ENCODE measurements around the gene SRCAP. TPM values are rescaled to one million over a fixed set of nuclear protein-coding genes. Genes with fewer than 3 reads are reported as not detected.

Gene SRCAP
- total RNA-seq, 1 experiment from 2014 or later = 58.5 TPM

DNA sequence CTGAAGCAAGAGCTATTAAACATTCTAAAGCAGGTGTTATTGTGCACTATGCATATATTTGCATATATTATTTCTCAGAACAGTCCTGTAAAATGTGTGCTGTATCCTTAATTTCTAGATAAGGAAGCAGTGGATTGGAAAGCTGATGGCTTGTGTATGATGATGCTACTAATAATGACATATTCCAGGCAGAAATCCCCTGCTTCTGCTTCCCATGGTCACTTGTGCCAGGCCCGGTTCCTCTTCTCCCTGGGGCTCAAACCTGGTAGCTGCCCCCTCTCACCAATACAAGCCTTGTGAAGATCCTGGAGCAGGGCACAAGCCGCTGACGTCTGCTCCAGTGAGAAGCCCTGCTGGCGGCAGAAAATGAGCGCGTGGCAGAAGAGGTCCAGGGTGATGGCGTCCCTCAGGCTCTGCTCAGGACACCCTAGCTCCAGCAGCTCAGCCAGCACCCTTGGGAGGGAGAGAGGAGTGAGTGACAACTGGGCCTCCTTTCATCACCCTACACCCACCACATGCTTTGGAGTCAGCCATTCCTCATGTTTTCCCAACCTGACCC lies 61.1 kb downstream of the SRCAP start:
- DNase-seq (ENCODE audit: low spot score) (no peak), ATAC-seq (no peak)
- Mint-ChIP-seq H3K9me3 (no peaks in the 10 kb centered on the region), H3K36me3 (peaks cover 26% of the 10 kb centered on the region), H3K4me3 (peak overlapping the region; percentile 94), H3K27ac (peak overlapping the region; percentile 51; the same call in 1 of the 2 replicates), H3K27me3 (ENCODE audit: low read depth) (no peaks in the 10 kb centered on the region), H3K4me1 (peaks cover 21% of the 10 kb centered on the region)
- TF ChIP-seq, protein P1, sequence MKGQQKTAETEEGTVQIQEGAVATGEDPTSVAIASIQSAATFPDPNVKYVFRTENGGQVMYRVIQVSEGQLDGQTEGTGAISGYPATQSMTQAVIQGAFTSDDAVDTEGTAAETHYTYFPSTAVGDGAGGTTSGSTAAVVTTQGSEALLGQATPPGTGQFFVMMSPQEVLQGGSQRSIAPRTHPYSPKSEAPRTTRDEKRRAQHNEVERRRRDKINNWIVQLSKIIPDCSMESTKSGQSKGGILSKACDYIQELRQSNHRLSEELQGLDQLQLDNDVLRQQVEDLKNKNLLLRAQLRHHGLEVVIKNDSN (CRISPR knock-in tag; IDR thresholded peaks at IDR 0.05) = no peak
- TF ChIP-seq, protein P2, sequence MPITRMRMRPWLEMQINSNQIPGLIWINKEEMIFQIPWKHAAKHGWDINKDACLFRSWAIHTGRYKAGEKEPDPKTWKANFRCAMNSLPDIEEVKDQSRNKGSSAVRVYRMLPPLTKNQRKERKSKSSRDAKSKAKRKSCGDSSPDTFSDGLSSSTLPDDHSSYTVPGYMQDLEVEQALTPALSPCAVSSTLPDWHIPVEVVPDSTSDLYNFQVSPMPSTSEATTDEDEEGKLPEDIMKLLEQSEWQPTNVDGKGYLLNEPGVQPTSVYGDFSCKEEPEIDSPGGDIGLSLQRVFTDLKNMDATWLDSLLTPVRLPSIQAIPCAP (CRISPR knock-in tag; IDR thresholded peaks at IDR 0.05) = no peak
- TF ChIP-seq, protein P3, sequence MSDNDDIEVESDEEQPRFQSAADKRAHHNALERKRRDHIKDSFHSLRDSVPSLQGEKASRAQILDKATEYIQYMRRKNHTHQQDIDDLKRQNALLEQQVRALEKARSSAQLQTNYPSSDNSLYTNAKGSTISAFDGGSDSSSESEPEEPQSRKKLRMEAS (CRISPR knock-in tag; IDR thresholded peaks at IDR 0.05) = no peak
- TF ChIP-seq, protein P4, sequence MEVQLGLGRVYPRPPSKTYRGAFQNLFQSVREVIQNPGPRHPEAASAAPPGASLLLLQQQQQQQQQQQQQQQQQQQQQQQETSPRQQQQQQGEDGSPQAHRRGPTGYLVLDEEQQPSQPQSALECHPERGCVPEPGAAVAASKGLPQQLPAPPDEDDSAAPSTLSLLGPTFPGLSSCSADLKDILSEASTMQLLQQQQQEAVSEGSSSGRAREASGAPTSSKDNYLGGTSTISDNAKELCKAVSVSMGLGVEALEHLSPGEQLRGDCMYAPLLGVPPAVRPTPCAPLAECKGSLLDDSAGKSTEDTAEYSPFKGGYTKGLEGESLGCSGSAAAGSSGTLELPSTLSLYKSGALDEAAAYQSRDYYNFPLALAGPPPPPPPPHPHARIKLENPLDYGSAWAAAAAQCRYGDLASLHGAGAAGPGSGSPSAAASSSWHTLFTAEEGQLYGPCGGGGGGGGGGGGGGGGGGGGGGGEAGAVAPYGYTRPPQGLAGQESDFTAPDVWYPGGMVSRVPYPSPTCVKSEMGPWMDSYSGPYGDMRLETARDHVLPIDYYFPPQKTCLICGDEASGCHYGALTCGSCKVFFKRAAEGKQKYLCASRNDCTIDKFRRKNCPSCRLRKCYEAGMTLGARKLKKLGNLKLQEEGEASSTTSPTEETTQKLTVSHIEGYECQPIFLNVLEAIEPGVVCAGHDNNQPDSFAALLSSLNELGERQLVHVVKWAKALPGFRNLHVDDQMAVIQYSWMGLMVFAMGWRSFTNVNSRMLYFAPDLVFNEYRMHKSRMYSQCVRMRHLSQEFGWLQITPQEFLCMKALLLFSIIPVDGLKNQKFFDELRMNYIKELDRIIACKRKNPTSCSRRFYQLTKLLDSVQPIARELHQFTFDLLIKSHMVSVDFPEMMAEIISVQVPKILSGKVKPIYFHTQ (CRISPR knock-in tag; IDR thresholded peaks at IDR 0.05) = no peak
- TF ChIP-seq KAT7 (CRISPR knock-in tag; IDR thresholded peaks at IDR 0.05; ENCODE audit: borderline replicate concordance) (no peak), FOXK1 (CRISPR knock-in tag; IDR thresholded peaks at IDR 0.05) (no peak), CBFB (CRISPR knock-in tag; IDR thresholded peaks at IDR 0.05; ENCODE audit: low read depth) (no peak), FOXP1 (CRISPR knock-in tag; IDR thresholded peaks at IDR 0.05; ENCODE audit: borderline replicate concordance) (no peak), PRRX2 (CRISPR knock-in tag; IDR thresholded peaks at IDR 0.05) (no peak), ZNF423 (CRISPR knock-in tag; IDR thresholded peaks at IDR 0.05) (no peak), TCF7 (CRISPR knock-in tag; IDR thresholded peaks at IDR 0.05; ENCODE audit: low read depth) (no peak), ZNF219 (CRISPR knock-in tag; IDR thresholded peaks at IDR 0.05; ENCODE audit: borderline replicate concordance) (no peak), NR2C2 (CRISPR knock-in tag; IDR thresholded peaks at IDR 0.05) (no peak), JUN (CRISPR knock-in tag; IDR thresholded peaks at IDR 0.05) (no peak), ZNF263 (CRISPR knock-in tag; IDR thresholded peaks at IDR 0.05; ENCODE audit: low read depth) (no peak), NFE2L1 (CRISPR knock-in tag; IDR thresholded peaks at IDR 0.05) (no peak)
- TF ChIP-seq, protein P5, sequence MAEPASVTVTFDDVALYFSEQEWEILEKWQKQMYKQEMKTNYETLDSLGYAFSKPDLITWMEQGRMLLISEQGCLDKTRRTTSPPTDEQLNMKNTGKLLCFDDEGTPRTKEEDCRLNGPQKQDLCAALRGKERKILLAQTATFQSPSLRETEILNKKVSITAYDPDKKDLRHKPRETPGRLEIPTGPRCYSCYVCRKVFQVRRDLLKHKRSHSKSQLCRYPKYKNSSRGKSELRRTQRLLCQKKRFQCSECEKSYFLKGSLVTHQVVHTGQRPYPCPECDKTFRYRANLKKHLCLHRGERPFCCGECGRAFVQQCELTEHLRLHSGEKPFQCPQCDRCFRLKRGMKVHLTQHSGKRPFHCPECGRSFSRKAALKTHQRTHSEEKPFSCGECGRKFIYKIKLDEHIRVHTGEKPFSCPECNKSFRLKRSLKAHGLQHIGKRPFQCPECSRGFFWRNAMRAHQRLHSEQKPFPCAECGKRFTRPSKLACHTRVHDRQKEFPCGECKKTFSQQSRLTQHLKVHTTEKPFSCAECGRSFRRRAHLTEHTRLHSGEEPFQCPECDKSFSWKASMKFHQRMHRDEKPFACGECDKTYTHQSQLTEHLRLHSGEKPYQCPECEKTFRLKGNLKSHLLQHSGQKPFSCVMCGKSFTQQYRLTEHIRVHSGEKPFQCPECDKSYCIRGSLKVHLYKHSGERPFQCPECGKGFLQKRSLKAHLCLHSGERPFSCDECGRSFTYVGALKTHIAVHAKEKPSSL (CRISPR knock-in tag; conservative IDR thresholded peaks at IDR 0.05) = no peak
- TF ChIP-seq, protein P6, sequence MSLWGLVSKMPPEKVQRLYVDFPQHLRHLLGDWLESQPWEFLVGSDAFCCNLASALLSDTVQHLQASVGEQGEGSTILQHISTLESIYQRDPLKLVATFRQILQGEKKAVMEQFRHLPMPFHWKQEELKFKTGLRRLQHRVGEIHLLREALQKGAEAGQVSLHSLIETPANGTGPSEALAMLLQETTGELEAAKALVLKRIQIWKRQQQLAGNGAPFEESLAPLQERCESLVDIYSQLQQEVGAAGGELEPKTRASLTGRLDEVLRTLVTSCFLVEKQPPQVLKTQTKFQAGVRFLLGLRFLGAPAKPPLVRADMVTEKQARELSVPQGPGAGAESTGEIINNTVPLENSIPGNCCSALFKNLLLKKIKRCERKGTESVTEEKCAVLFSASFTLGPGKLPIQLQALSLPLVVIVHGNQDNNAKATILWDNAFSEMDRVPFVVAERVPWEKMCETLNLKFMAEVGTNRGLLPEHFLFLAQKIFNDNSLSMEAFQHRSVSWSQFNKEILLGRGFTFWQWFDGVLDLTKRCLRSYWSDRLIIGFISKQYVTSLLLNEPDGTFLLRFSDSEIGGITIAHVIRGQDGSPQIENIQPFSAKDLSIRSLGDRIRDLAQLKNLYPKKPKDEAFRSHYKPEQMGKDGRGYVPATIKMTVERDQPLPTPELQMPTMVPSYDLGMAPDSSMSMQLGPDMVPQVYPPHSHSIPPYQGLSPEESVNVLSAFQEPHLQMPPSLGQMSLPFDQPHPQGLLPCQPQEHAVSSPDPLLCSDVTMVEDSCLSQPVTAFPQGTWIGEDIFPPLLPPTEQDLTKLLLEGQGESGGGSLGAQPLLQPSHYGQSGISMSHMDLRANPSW (CRISPR knock-in tag; conservative IDR thresholded peaks at IDR 0.05; ENCODE audit: low read depth) = no peak
- TF ChIP-seq, protein P7, sequence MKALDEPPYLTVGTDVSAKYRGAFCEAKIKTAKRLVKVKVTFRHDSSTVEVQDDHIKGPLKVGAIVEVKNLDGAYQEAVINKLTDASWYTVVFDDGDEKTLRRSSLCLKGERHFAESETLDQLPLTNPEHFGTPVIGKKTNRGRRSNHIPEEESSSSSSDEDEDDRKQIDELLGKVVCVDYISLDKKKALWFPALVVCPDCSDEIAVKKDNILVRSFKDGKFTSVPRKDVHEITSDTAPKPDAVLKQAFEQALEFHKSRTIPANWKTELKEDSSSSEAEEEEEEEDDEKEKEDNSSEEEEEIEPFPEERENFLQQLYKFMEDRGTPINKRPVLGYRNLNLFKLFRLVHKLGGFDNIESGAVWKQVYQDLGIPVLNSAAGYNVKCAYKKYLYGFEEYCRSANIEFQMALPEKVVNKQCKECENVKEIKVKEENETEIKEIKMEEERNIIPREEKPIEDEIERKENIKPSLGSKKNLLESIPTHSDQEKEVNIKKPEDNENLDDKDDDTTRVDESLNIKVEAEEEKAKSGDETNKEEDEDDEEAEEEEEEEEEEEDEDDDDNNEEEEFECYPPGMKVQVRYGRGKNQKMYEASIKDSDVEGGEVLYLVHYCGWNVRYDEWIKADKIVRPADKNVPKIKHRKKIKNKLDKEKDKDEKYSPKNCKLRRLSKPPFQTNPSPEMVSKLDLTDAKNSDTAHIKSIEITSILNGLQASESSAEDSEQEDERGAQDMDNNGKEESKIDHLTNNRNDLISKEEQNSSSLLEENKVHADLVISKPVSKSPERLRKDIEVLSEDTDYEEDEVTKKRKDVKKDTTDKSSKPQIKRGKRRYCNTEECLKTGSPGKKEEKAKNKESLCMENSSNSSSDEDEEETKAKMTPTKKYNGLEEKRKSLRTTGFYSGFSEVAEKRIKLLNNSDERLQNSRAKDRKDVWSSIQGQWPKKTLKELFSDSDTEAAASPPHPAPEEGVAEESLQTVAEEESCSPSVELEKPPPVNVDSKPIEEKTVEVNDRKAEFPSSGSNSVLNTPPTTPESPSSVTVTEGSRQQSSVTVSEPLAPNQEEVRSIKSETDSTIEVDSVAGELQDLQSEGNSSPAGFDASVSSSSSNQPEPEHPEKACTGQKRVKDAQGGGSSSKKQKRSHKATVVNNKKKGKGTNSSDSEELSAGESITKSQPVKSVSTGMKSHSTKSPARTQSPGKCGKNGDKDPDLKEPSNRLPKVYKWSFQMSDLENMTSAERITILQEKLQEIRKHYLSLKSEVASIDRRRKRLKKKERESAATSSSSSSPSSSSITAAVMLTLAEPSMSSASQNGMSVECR (CRISPR knock-in tag; IDR thresholded peaks at IDR 0.05; ENCODE audit: borderline replicate concordance) = no peak
- POLR2A ChIA-PET = interaction anchor here (2.2 kb wide), 1 partner anchor 12 kb away, joined by 5 read pairs; the partner anchor contains the start of gene PHKG2
- CTCF ChIA-PET = interaction anchor here (1.4 to 1.5 kb wide), 2 partner anchors 12 to 66 kb away, joined by 3 to 4 read pairs; partner anchors contain the start of gene PHKG2

Measured in WTC11 (cell line).